Measurements from ENCODE around the gene MIA3.
A peak's percentile ranks its signal among the peaks of the same experiment; 100 is the strongest.

Gene MIA3

GRCh38 chr1:222653178-222653827 is 35.4 kb downstream of the MIA3 start:
- H3K4me3 ChIP-seq (ENCODE audit: insufficient read depth in 1 of 2, low read depth in 1 of 2, low read length in 2 of 2) = no peak overlapping the region
- H3K4ac ChIP-seq (ENCODE audit: low read depth in 1 of 2, low read length in 2 of 2) = no peak overlapping the region
- no peak overlapping the region for H3K4me2 ChIP-seq (ENCODE audit: low read length, poor library complexity, severe bottlenecking)
- no peak overlapping the region for H3K14ac ChIP-seq (ENCODE audit: low read length in 2 of 2)
- H3K27me3 ChIP-seq (ENCODE audit: control insufficient read depth in 1 of 2, insufficient read depth in 1 of 2, low read length in 2 of 2) = no peaks in the 10 kb centered on the region
- H2BK120ac ChIP-seq (ENCODE audit: low read depth, low read length) = no peak overlapping the region
- H4K8ac ChIP-seq (ENCODE audit: low read length) = no peak overlapping the region
- WGBS = 93% methylated on average over 1 of the region's 2 CpGs
- H3K23ac ChIP-seq (ENCODE audit: low read length in 2 of 2) = no peak overlapping the region
- H3K18ac ChIP-seq (ENCODE audit: low read depth in 1 of 2, low read length in 2 of 2) = no peak overlapping the region
- no peak for DNase-seq
- no peak overlapping the region for H2BK12ac ChIP-seq (ENCODE audit: low read length in 2 of 2)
- H2AK5ac ChIP-seq (ENCODE audit: low read length, severe bottlenecking) = no peak overlapping the region
- no peak overlapping the region for H2BK5ac ChIP-seq (ENCODE audit: low read depth, low read length, poor library complexity, severe bottlenecking)
- H3K4me1 ChIP-seq (ENCODE audit: control insufficient read depth, insufficient read depth, low read depth, low read length) = no peaks in the 10 kb centered on the region
- H4K91ac ChIP-seq (ENCODE audit: low read length) = no peak overlapping the region
- no peaks in the 10 kb centered on the region for H3K9me3 ChIP-seq (ENCODE audit: control insufficient read depth, low read length)
- peak overlapping the region; percentile 6 for H3K9ac ChIP-seq (ENCODE audit: low read length)
- no peak overlapping the region for H2AFZ ChIP-seq (ENCODE audit: low read depth, low read length)
- H3K27ac ChIP-seq (ENCODE audit: low read length, poor library complexity, severe bottlenecking) = no peak overlapping the region
- H3K79me1 ChIP-seq (replicated peaks; ENCODE audit: low read length, poor library complexity, severe bottlenecking) = peaks cover 11% of the 10 kb centered on the region
- no peak overlapping the region for H2BK15ac ChIP-seq (ENCODE audit: low read depth, poor library complexity, severe bottlenecking)
- peaks cover 12 to 96% of the 10 kb centered on the region in 2 experiments for H3K36me3 ChIP-seq (ENCODE audit: control insufficient read depth in 1 of 2, insufficient read depth in 2 of 2, low read depth in 1 of 2, low read length in 2 of 2)

- Histone ChIP-seq H3K9ac (ENCODE audit: low read length) (peak overlapping the region; percentile 59), H2BK120ac (ENCODE audit: low read depth, low read length) (no peak overlapping the region), H3K4me3 (ENCODE audit: insufficient read depth in 1 of 2, low read depth in 1 of 2, low read length in 2 of 2) (peak overlapping the region in 1 of 2 experiments; percentile 41), H2BK5ac (ENCODE audit: low read depth, low read length, poor library complexity, severe bottlenecking) (no peak overlapping the region), H4K8ac (ENCODE audit: low read length) (no peak overlapping the region), H3K4ac (ENCODE audit: low read depth in 1 of 2, low read length in 2 of 2) (no peak overlapping the region), H3K27me3 (ENCODE audit: control insufficient read depth in 1 of 2, insufficient read depth in 1 of 2, low read length in 2 of 2) (no peaks in the 10 kb centered on the region), H3K27ac (ENCODE audit: low read length, poor library complexity, severe bottlenecking) (no peak overlapping the region), H3K36me3 (ENCODE audit: control insufficient read depth in 1 of 2, insufficient read depth in 2 of 2, low read depth in 1 of 2, low read length in 2 of 2) (peaks cover 6 to 97% of the 10 kb centered on the region in 2 experiments), H3K23ac (ENCODE audit: low read length in 2 of 2) (no peak overlapping the region), H3K14ac (ENCODE audit: low read length in 2 of 2) (no peak overlapping the region), H3K4me2 (ENCODE audit: low read length, poor library complexity, severe bottlenecking) (no peak overlapping the region), H3K79me1 (replicated peaks; ENCODE audit: low read length, poor library complexity, severe bottlenecking) (peaks cover 7% of the 10 kb centered on the region), H4K91ac (ENCODE audit: low read length) (no peak overlapping the region), H2BK12ac (ENCODE audit: low read length in 2 of 2) (no peak overlapping the region), H2AK5ac (ENCODE audit: low read length, severe bottlenecking) (no peak overlapping the region), H3K18ac (ENCODE audit: low read depth in 1 of 2, low read length in 2 of 2) (no peak overlapping the region), H3K4me1 (ENCODE audit: control insufficient read depth, insufficient read depth, low read depth, low read length) (no peaks in the 10 kb centered on the region), H2BK15ac (ENCODE audit: low read depth, poor library complexity, severe bottlenecking) (no peak overlapping the region), H3K9me3 (ENCODE audit: control insufficient read depth, low read length) (no peaks in the 10 kb centered on the region), H2AFZ (ENCODE audit: low read depth, low read length) (no peak overlapping the region)
- 97% methylated on average over 3 of the region's 5 CpGs for whole genome bisulfite sequencing
- DNase-seq = peak; percentile 33
These were observed 37.0 kb downstream of the MIA3 start for GRCh38 chr1:222654849-222655248.

GRCh38 chr1:222656391-222657155 is 38.7 kb downstream of the MIA3 start:
- no peak overlapping the region for H2BK15ac ChIP-seq (ENCODE audit: low read depth, poor library complexity, severe bottlenecking)
- H3K23ac ChIP-seq (ENCODE audit: low read length in 2 of 2) = no peak overlapping the region
- H3K4me2 ChIP-seq (ENCODE audit: low read length, poor library complexity, severe bottlenecking) = no peak overlapping the region
- no peaks in the 10 kb centered on the region for H3K27me3 ChIP-seq (ENCODE audit: control insufficient read depth in 1 of 2, insufficient read depth in 1 of 2, low read length in 2 of 2)
- peaks cover 9 to 97% of the 10 kb centered on the region in 2 experiments for H3K36me3 ChIP-seq (ENCODE audit: control insufficient read depth in 1 of 2, insufficient read depth in 2 of 2, low read depth in 1 of 2, low read length in 2 of 2)
- no peak overlapping the region for H3K9ac ChIP-seq (ENCODE audit: low read length)
- no peak overlapping the region for H3K4ac ChIP-seq (ENCODE audit: low read depth in 1 of 2, low read length in 2 of 2)
- no peak overlapping the region for H2BK5ac ChIP-seq (ENCODE audit: low read depth, low read length, poor library complexity, severe bottlenecking)
- WGBS = 99% methylated on average over 2 of the region's 2 CpGs
- H3K9me3 ChIP-seq (ENCODE audit: control insufficient read depth, low read length) = no peaks in the 10 kb centered on the region
- H2AFZ ChIP-seq (ENCODE audit: low read depth, low read length) = no peak overlapping the region
- no peak overlapping the region for H3K4me3 ChIP-seq (ENCODE audit: insufficient read depth in 1 of 2, low read depth in 1 of 2, low read length in 2 of 2)
- H3K27ac ChIP-seq (ENCODE audit: low read length, poor library complexity, severe bottlenecking) = no peak overlapping the region
- no peak overlapping the region for H3K14ac ChIP-seq (ENCODE audit: low read length in 2 of 2)
- no peak overlapping the region for H2BK120ac ChIP-seq (ENCODE audit: low read depth, low read length)
- H3K4me1 ChIP-seq (ENCODE audit: control insufficient read depth, insufficient read depth, low read depth, low read length) = no peaks in the 10 kb centered on the region
- no peak overlapping the region for H4K8ac ChIP-seq (ENCODE audit: low read length)
- no peak overlapping the region for H2BK12ac ChIP-seq (ENCODE audit: low read length in 2 of 2)
- H2AK5ac ChIP-seq (ENCODE audit: low read length, severe bottlenecking) = no peak overlapping the region
- H3K18ac ChIP-seq (ENCODE audit: low read depth in 1 of 2, low read length in 2 of 2) = no peak overlapping the region
- H4K91ac ChIP-seq (ENCODE audit: low read length) = no peak overlapping the region
- no peak for DNase-seq
- peaks cover 10% of the 10 kb centered on the region for H3K79me1 ChIP-seq (replicated peaks; ENCODE audit: low read length, poor library complexity, severe bottlenecking)

- Histone ChIP-seq H2BK120ac (ENCODE audit: low read depth, low read length) (no peak overlapping the region), H2BK12ac (ENCODE audit: low read length in 2 of 2) (no peak overlapping the region), H3K36me3 (ENCODE audit: control insufficient read depth in 1 of 2, insufficient read depth in 2 of 2, low read depth in 1 of 2, low read length in 2 of 2) (peaks cover 12 to 97% of the 10 kb centered on the region in 2 experiments), H3K23ac (ENCODE audit: low read length in 2 of 2) (no peak overlapping the region), H3K14ac (ENCODE audit: low read length in 2 of 2) (no peak overlapping the region), H3K4me1 (ENCODE audit: control insufficient read depth, insufficient read depth, low read depth, low read length) (no peaks in the 10 kb centered on the region), H4K8ac (ENCODE audit: low read length) (no peak overlapping the region), H3K4me2 (ENCODE audit: low read length, poor library complexity, severe bottlenecking) (no peak overlapping the region), H3K9ac (ENCODE audit: low read length) (no peak overlapping the region), H3K4me3 (ENCODE audit: insufficient read depth in 1 of 2, low read depth in 1 of 2, low read length in 2 of 2) (no peak overlapping the region), H3K79me1 (replicated peaks; ENCODE audit: low read length, poor library complexity, severe bottlenecking) (peaks cover 13% of the 10 kb centered on the region), H4K91ac (ENCODE audit: low read length) (no peak overlapping the region), H3K18ac (ENCODE audit: low read depth in 1 of 2, low read length in 2 of 2) (no peak overlapping the region), H3K4ac (ENCODE audit: low read depth in 1 of 2, low read length in 2 of 2) (no peak overlapping the region), H3K27ac (ENCODE audit: low read length, poor library complexity, severe bottlenecking) (no peak overlapping the region), H2AFZ (ENCODE audit: low read depth, low read length) (no peak overlapping the region), H3K27me3 (ENCODE audit: control insufficient read depth in 1 of 2, insufficient read depth in 1 of 2, low read length in 2 of 2) (no peaks in the 10 kb centered on the region), H2AK5ac (ENCODE audit: low read length, severe bottlenecking) (no peak overlapping the region), H2BK5ac (ENCODE audit: low read depth, low read length, poor library complexity, severe bottlenecking) (no peak overlapping the region), H2BK15ac (ENCODE audit: low read depth, poor library complexity, severe bottlenecking) (no peak overlapping the region), H3K9me3 (ENCODE audit: control insufficient read depth, low read length) (no peaks in the 10 kb centered on the region)
- DNase-seq = no peak
- WGBS = 94% methylated on average over 2 of the region's 2 CpGs
These were observed 40.0 kb downstream of the MIA3 start for GRCh38 chr1:222657899-222658298.

All from mesenchymal stem cell (in vitro differentiated cells and primary cell).